H9 (cell line): ENCODE results near the gene LMF1. TPM values are rescaled to one million over a fixed set of nuclear protein-coding genes. Genes with fewer than 3 reads are reported as not detected.

Experiments used
- DNase-seq: peaks from one replicate; pipeline ENCODE4 v3.0.0-alpha.2; 2017
- H2AFZ ChIP-seq: one replicate; pipeline ENCODE4 v1.6.1; 2013; ENCODE audit warnings: mild to moderate bottlenecking, low read length, control low read depth, moderate library complexity
- H2AK5ac ChIP-seq: 2 replicates; pipeline ENCODE4 v1.6.1; 2013; ENCODE audit warnings: low read length, control low read depth, mixed read lengths; ENCODE audit not compliant: insufficient read length
- H2BK120ac ChIP-seq: one replicate; pipeline ENCODE4 v1.6.1; 2013; ENCODE audit warnings: low read depth, mild to moderate bottlenecking, low read length, control low read depth, inconsistent platforms; ENCODE audit not compliant: poor library complexity, severe bottlenecking
- H2BK12ac ChIP-seq: 2 replicates; pipeline ENCODE4 v1.6.1; 2013; ENCODE audit warnings: low read length, control low read depth, mixed read lengths, low read depth; ENCODE audit not compliant: insufficient read length
- H2BK15ac ChIP-seq: 2 replicates; pipeline ENCODE4 v1.6.1; 2013; ENCODE audit warnings: low read depth, low read length, control low read depth
- H2BK20ac ChIP-seq: one replicate; pipeline ENCODE4 v1.6.1; 2013; ENCODE audit warnings: low read depth, mild to moderate bottlenecking, low read length, control low read depth, inconsistent platforms; ENCODE audit not compliant: poor library complexity, severe bottlenecking
- H2BK5ac ChIP-seq: 2 replicates; pipeline ENCODE4 v1.6.1; 2013; ENCODE audit warnings: low read length, control low read depth, mixed read lengths; ENCODE audit not compliant: insufficient read length
- H3K14ac ChIP-seq: 2 replicates; pipeline ENCODE4 v1.6.1; 2013; ENCODE audit warnings: low read length, control low read depth; ENCODE audit not compliant: insufficient read depth
- H3K18ac ChIP-seq: 2 replicates; pipeline ENCODE4 v1.6.1; 2013; ENCODE audit warnings: low read depth, mild to moderate bottlenecking, mixed read lengths, low read length, control low read depth; ENCODE audit not compliant: insufficient read length
- H3K23ac ChIP-seq: 2 replicates; pipeline ENCODE4 v1.6.1; 2013; ENCODE audit warnings: low read length, control low read depth, mixed read lengths, low read depth; ENCODE audit not compliant: insufficient read length
- H3K23me2 ChIP-seq: 2 replicates; pipeline ENCODE4 v1.6.1; 2013; ENCODE audit warnings: low read depth, mild to moderate bottlenecking, mixed read lengths, low read length, control low read depth; ENCODE audit not compliant: insufficient read length, poor library complexity, severe bottlenecking
- H3K27ac ChIP-seq: 2 replicates; pipeline ENCODE4 v1.5.1; 2013; ENCODE audit warnings: low read length, control low read depth, mixed read lengths, low read depth; ENCODE audit not compliant: insufficient read length
- H3K27me3 ChIP-seq: 2 replicates; pipeline ENCODE4 v1.6.1; 2013; ENCODE audit warnings: low read length, control low read depth, inconsistent platforms; ENCODE audit not compliant: insufficient read depth
- H3K4ac ChIP-seq: 2 replicates; pipeline ENCODE4 v1.6.1; 2013; ENCODE audit warnings: low read depth, mild to moderate bottlenecking, control low read depth, inconsistent platforms, low read length, moderate library complexity
- H3K4me1 ChIP-seq: 2 replicates; pipeline ENCODE4 v1.6.1; 2013; ENCODE audit warnings: low read length, control low read depth, inconsistent platforms; ENCODE audit not compliant: insufficient read depth
- H3K4me2 ChIP-seq: 2 replicates; pipeline ENCODE4 v1.6.1; 2013; ENCODE audit warnings: low read length, control low read depth, mixed read lengths; ENCODE audit not compliant: insufficient read length, insufficient read depth
- H3K56ac ChIP-seq: 2 replicates; pipeline ENCODE4 v1.6.1; 2013; ENCODE audit warnings: low read depth, mild to moderate bottlenecking, mixed read lengths, low read length, control low read depth; ENCODE audit not compliant: insufficient read length
- H3K79me1 ChIP-seq: 2 replicates; pipeline ENCODE4 v1.6.1; 2013; ENCODE audit warnings: low read depth, mild to moderate bottlenecking, moderate library complexity, low read length, control low read depth, inconsistent platforms; ENCODE audit not compliant: insufficient read depth, poor library complexity, severe bottlenecking
- H3K79me2 ChIP-seq: 2 replicates; pipeline ENCODE4 v1.6.1; 2013; ENCODE audit warnings: low read length, control low read depth, inconsistent platforms; ENCODE audit not compliant: insufficient read depth
- H3K9ac ChIP-seq: 2 replicates; pipeline ENCODE4 v1.6.1; 2013; ENCODE audit warnings: low read length, control low read depth, mixed read lengths; ENCODE audit not compliant: insufficient read length; ENCODE audit errors: extremely low read depth
- H3K9me3 ChIP-seq: one replicate; pipeline ENCODE4 v1.6.1; 2013; ENCODE audit warnings: low read depth, low read length, inconsistent platforms; ENCODE audit not compliant: control insufficient read depth
- H3T11ph ChIP-seq: one replicate; pipeline ENCODE4 v1.6.1; 2013; ENCODE audit warnings: mild to moderate bottlenecking, low read length, control low read depth, inconsistent platforms
- H4K20me1 ChIP-seq: one replicate; pipeline ENCODE4 v1.6.1; 2013; ENCODE audit not compliant: control insufficient read depth, insufficient read length, insufficient read depth
- H4K5ac ChIP-seq: 2 replicates; pipeline ENCODE4 v1.6.1; 2013; ENCODE audit warnings: low read depth, mild to moderate bottlenecking, mixed read lengths, low read length, control low read depth; ENCODE audit not compliant: insufficient read length
- H4K8ac ChIP-seq: replicated peaks from 2 replicates; pipeline ENCODE4 v1.6.1; 2013; ENCODE audit warnings: low read length, control low read depth, mixed read lengths, low read depth; ENCODE audit not compliant: insufficient read length
- H4K91ac ChIP-seq: 2 replicates; pipeline ENCODE4 v1.6.1; 2013; ENCODE audit warnings: low read depth, mild to moderate bottlenecking, moderate library complexity, mixed read lengths, low read length, control low read depth; ENCODE audit not compliant: insufficient read length
- H3K27ac Mint-ChIP-seq, 3 experiments: 2 replicates in 2 of 3; 3 replicates in 1 of 3; pipeline ENCODE4 v1.8.0; 2020 to 2021; ENCODE audit warnings: mixed read lengths in 3 of 3, mild to moderate bottlenecking in 1 of 3, moderate library complexity in 1 of 3
- H3K27me3 Mint-ChIP-seq: 2 replicates; pipeline ENCODE4 v1.8.0; 2021; ENCODE audit warnings: low read depth, mild to moderate bottlenecking, moderate library complexity, mixed read lengths
- H3K36me3 Mint-ChIP-seq, 3 experiments: 2 replicates in 2 of 3; 3 replicates in 1 of 3; pipeline ENCODE4 v1.8.0; 2020 to 2021; ENCODE audit warnings: low read depth in 3 of 3, mixed read lengths in 3 of 3; ENCODE audit not compliant: insufficient read depth in 1 of 3
- H3K4me1 Mint-ChIP-seq, 2 experiments: 2 replicates each; pipeline ENCODE4 v1.8.0; 2020; ENCODE audit warnings: mixed read lengths in 2 of 2
- H3K4me3 Mint-ChIP-seq, 2 experiments: 2 replicates in 1 of 2; 3 replicates in 1 of 2; pipeline ENCODE4 v1.8.0; 2020 to 2021; ENCODE audit warnings: mild to moderate bottlenecking in 2 of 2, mixed read lengths in 2 of 2, moderate library complexity in 1 of 2
- H3K9me3 Mint-ChIP-seq, 2 experiments: 2 replicates in 1 of 2; 3 replicates in 1 of 2; pipeline ENCODE4 v1.8.0; 2020; ENCODE audit warnings: mild to moderate bottlenecking in 2 of 2, mixed read lengths in 2 of 2, moderate library complexity in 1 of 2
- CTCF ChIP-seq: fragments of 200-600 bp; sonication (generic); conservative IDR thresholded peaks from 3 replicates; pipeline ENCODE4 v1.8.0; 2021; ENCODE audit warnings: antibody characterized with exemption, mild to moderate bottlenecking
- WGBS: extraction: QIAGEN DNeasy Blood & Tissue Kit; methylation state at CpG from one replicate; pipeline ENCODE4 v1.1.7; 2013; ENCODE audit warnings: missing lambda C conversion rate, low lambda C conversion rate, mixed read lengths; ENCODE audit not compliant: insufficient read length; ENCODE audit errors: extremely low coverage; 5-methylcytosine and 5-hydroxymethylcytosine counted together
- total RNA-seq: library from RNA; stranded (reverse); gene quantifications from 2 replicates; pipeline ENCODE4 v1.2.1, GENCODE V29; 2021

Gene LMF1
- total RNA-seq, 1 experiment from 2014 or later = 7.1 TPM

GRCh38 chr16:995087-995486 lies 24.3 kb upstream of the LMF1 start:
- peaks cover 11% of the 10 kb centered on the region for H3K27me3 Mint-ChIP-seq
- Histone ChIP-seq H2AFZ (no peak overlapping the region), H3K9me3 (peaks cover 7% of the 10 kb centered on the region), H3T11ph (no peak overlapping the region), H3K4me2 (no peak overlapping the region), H2BK5ac (no peak overlapping the region), H3K79me2 (no peaks in the 10 kb centered on the region), H3K18ac (no peak overlapping the region), H3K27ac (no peak overlapping the region), H3K23me2 (no peaks in the 10 kb centered on the region), H2BK15ac (no peak overlapping the region), H2AK5ac (no peak overlapping the region), H3K23ac (no peak overlapping the region), H3K9ac (no peak overlapping the region), H2BK12ac (no peak overlapping the region), H4K8ac (no peak overlapping the region), H2BK20ac (no peak overlapping the region), H4K5ac (no peak overlapping the region), H4K91ac (no peak overlapping the region), H3K27me3 (no peaks in the 10 kb centered on the region), H3K4me1 (no peaks in the 10 kb centered on the region), H3K56ac (no peak overlapping the region), H3K4ac (no peak overlapping the region), H3K14ac (no peak overlapping the region), H3K79me1 (no peaks in the 10 kb centered on the region), H2BK120ac (no peak overlapping the region), H4K20me1 (no peaks in the 10 kb centered on the region)
- no CpG with 5 or more reads among the region's 3 CpGs for WGBS
- H3K36me3 Mint-ChIP-seq = no peaks in the 10 kb centered on the region; a peak in 1 of 7 replicates
- no peak overlapping the region for H3K4me3 Mint-ChIP-seq
- H3K27ac Mint-ChIP-seq = no peak overlapping the region; a peak in 1 of 7 replicates
- H3K4me1 Mint-ChIP-seq = peaks cover 12 to 20% of the 10 kb centered on the region in 2 experiments
- no peaks in the 10 kb centered on the region for H3K9me3 Mint-ChIP-seq
- no peak for TF ChIP-seq CTCF
- no peak for DNase-seq
